Right lobe of liver (tissue), 4 donors: ENCODE data around the gene NFAT5.

Experiments used
- CTCF ChIP-seq, 4 donors: fragments of 200-600 bp in 3 of 4; fragments of 450-650 bp in 1 of 4; IDR thresholded peaks; one replicate each; pipeline versions ENCODE4 v1.5.1 to v1.8.0; 2016 to 2022; ENCODE audit warnings: antibody characterized with exemption in 4 of 4, mild to moderate bottlenecking in 2 of 4
- POLR2A ChIP-seq: fragments of 450-650 bp; IDR thresholded peaks from one replicate; pipeline ENCODE4 v1.6.1; 2017; ENCODE audit warnings: antibody characterized with exemption, mild to moderate bottlenecking
- donor health status: DM: no; HTN: no; CAD: no.
- donor health status: DM: no; HTN: no; CAD: no.
- donor health status: DM: no; HTN: yes; CAD: no.

GRCh38 chr16:69563605-69564580, 1.9 kb upstream of the NFAT5 start:
- TF ChIP-seq CTCF (IDR thresholded peaks at IDR 0.05) (no peak), POLR2A (no peak)
